Uterus (tissue), 4 donors: ENCODE results near the gene SMIM13. TPM values are rescaled to one million over a fixed set of nuclear protein-coding genes. Genes with fewer than 3 reads are reported as not detected.

Experiments used
- DNase-seq, 2 donors: peaks; one replicate each; pipeline ENCODE4 v3.0.0-alpha.2; 2019 to 2020
- H3K27ac ChIP-seq, 2 donors: fragments of 200-600 bp; sonication (generic); 1 replicate in 1 of 2; 2 replicates in 1 of 2; pipeline ENCODE4 v1.5.1; 2016 to 2018
- H3K27me3 ChIP-seq, 2 donors: fragments of 200-600 bp; sonication (generic); one replicate each; pipeline ENCODE4 v1.5.1; 2018 to 2019; ENCODE audit warnings: control low read depth in 1 of 2
- H3K36me3 ChIP-seq, 2 donors: fragments of 200-600 bp; sonication (generic); one replicate each; pipeline ENCODE4 v1.5.1; 2019; ENCODE audit warnings: control low read depth in 1 of 2
- H3K4me1 ChIP-seq, 2 donors: fragments of 200-600 bp; sonication (generic); one replicate each; pipeline ENCODE4 v1.5.1; 2018 to 2019; ENCODE audit warnings: control low read depth in 1 of 2
- H3K4me3 ChIP-seq, 2 donors: fragments of 200-600 bp; sonication (generic); 1 replicate in 1 of 2; 2 replicates in 1 of 2; pipeline ENCODE4 v1.5.1; 2018 to 2019; ENCODE audit warnings: mild to moderate bottlenecking in 1 of 2
- H3K9me3 ChIP-seq, 2 donors: fragments of 200-600 bp; sonication (generic); one replicate each; pipeline ENCODE4 v1.5.1; 2019; ENCODE audit warnings: control low read depth in 1 of 2
- POLR2A ChIP-seq, 2 donors: fragments of 450-650 bp; IDR thresholded peaks; one replicate each; pipeline ENCODE4 v1.6.1; 2016; ENCODE audit warnings: antibody characterized with exemption in 2 of 2, mild to moderate bottlenecking in 1 of 2, moderate library complexity in 1 of 2
- intact Hi-C: fragments of 100-400 bp; cut with DNase I; formaldehyde crosslinking; loops from one replicate; pipeline ENCODE4 v1.15.1; 2023; ENCODE audit warnings: low total_unique reads
- total RNA-seq, 4 donors: library from RNA; depleted of rRNA in 3 of 4; stranded (reverse); fragments of >200 nt in 3 of 4; gene quantifications; one replicate each; pipeline versions ENCODE4 v1.1.0 to v1.2.4, GENCODE V29; 2014 to 2023
- TF ChIP-seq, protein P1 (sequence below), 4 experiments: fragments of 200-600 bp in 2 of 4; fragments of 450-650 bp in 2 of 4; sonication (generic) in 2 of 4; IDR thresholded peaks; one replicate each; pipeline ENCODE4 v1.5.1; 2016 to 2019; ENCODE audit warnings: antibody characterized with exemption in 4 of 4, mild to moderate bottlenecking in 2 of 4, moderate library complexity in 1 of 4
- donor health status: DM: yes; HTN: yes; CAD: no.

Gene SMIM13
- total RNA-seq, 4 donors from 2014 or later: 4.4 to 25.2 (median 11.4) TPM

- TF ChIP-seq, protein P1, sequence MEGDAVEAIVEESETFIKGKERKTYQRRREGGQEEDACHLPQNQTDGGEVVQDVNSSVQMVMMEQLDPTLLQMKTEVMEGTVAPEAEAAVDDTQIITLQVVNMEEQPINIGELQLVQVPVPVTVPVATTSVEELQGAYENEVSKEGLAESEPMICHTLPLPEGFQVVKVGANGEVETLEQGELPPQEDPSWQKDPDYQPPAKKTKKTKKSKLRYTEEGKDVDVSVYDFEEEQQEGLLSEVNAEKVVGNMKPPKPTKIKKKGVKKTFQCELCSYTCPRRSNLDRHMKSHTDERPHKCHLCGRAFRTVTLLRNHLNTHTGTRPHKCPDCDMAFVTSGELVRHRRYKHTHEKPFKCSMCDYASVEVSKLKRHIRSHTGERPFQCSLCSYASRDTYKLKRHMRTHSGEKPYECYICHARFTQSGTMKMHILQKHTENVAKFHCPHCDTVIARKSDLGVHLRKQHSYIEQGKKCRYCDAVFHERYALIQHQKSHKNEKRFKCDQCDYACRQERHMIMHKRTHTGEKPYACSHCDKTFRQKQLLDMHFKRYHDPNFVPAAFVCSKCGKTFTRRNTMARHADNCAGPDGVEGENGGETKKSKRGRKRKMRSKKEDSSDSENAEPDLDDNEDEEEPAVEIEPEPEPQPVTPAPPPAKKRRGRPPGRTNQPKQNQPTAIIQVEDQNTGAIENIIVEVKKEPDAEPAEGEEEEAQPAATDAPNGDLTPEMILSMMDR (IDR thresholded peaks at IDR 0.05): no peak
- no peak for TF ChIP-seq POLR2A (IDR thresholded peaks at IDR 0.05)
- no peaks in the 10 kb centered on the region for H3K36me3 ChIP-seq
- H3K4me3 ChIP-seq: no peak overlapping the region
- H3K9me3 ChIP-seq: no peaks in the 10 kb centered on the region
- intact Hi-C loops: no loop called here
- H3K27ac ChIP-seq: no peak overlapping the region
- H3K27me3 ChIP-seq: no peaks in the 10 kb centered on the region
- no peaks in the 10 kb centered on the region for H3K4me1 ChIP-seq
- DNase-seq: no peak
These were observed 57.9 kb downstream of the SMIM13 start for GRCh38 chr6:11151488-11151887.

- intact Hi-C loops: no loop called here
- Histone ChIP-seq H3K9me3 (no peaks in the 10 kb centered on the region), H3K27me3 (no peaks in the 10 kb centered on the region), H3K4me1 (no peaks in the 10 kb centered on the region), H3K4me3 (no peak overlapping the region), H3K27ac (no peak overlapping the region), H3K36me3 (no peaks in the 10 kb centered on the region)
- TF ChIP-seq POLR2A (IDR thresholded peaks at IDR 0.05): no peak
- TF ChIP-seq, protein P1 (IDR thresholded peaks at IDR 0.05): no peak
- DNase-seq: no peak
These were observed 58.9 kb downstream of the SMIM13 start for GRCh38 chr6:11152581-11152980.

GRCh38 chr6:11153447-11153846 lies 59.8 kb downstream of the SMIM13 start:
- H3K36me3 ChIP-seq: no peaks in the 10 kb centered on the region
- H3K27ac ChIP-seq: no peak overlapping the region
- no peak overlapping the region for H3K4me3 ChIP-seq
- H3K4me1 ChIP-seq: no peaks in the 10 kb centered on the region
- intact Hi-C loops: no loop called here
- no peaks in the 10 kb centered on the region for H3K9me3 ChIP-seq
- TF ChIP-seq POLR2A (IDR thresholded peaks at IDR 0.05): no peak
- TF ChIP-seq, protein P1 (IDR thresholded peaks at IDR 0.05): no peak
- H3K27me3 ChIP-seq: no peaks in the 10 kb centered on the region
- DNase-seq: no peak

DNA sequence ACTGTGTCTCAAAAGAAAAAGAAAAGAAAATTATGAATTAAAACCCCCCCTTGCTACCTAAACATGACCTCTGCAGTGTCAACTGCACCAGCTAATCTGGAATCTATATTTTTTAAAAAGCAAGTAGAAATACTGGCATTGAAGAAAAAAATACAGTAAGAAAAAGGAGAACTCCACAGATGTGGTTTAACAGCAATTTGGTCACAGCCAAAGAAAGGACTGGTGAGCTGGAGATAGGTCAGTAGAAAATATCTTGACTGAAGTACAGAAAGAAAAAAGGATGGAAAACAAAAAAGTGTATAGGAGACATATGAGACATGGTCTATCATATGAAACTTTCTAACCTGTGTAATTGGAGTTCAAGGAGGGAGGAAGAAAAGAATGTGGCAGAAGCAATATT lies 62.0 kb downstream of the SMIM13 start:
- DNase-seq: no peak
- no peak for TF ChIP-seq POLR2A (IDR thresholded peaks at IDR 0.05)
- TF ChIP-seq, protein P1 (IDR thresholded peaks at IDR 0.05): no peak
- Histone ChIP-seq H3K27me3 (no peaks in the 10 kb centered on the region), H3K27ac (no peak overlapping the region), H3K9me3 (no peaks in the 10 kb centered on the region), H3K36me3 (no peaks in the 10 kb centered on the region), H3K4me3 (no peak overlapping the region), H3K4me1 (no peaks in the 10 kb centered on the region)
- intact Hi-C loops: no loop called here

GRCh38 chr6:11160199-11160598 lies 66.6 kb downstream of the SMIM13 start:
- DNase-seq: no peak
- intact Hi-C loops: no loop called here
- TF ChIP-seq, protein P1 (IDR thresholded peaks at IDR 0.05): no peak
- TF ChIP-seq POLR2A (IDR thresholded peaks at IDR 0.05): no peak
- H3K4me1 ChIP-seq: no peaks in the 10 kb centered on the region
- H3K27me3 ChIP-seq: no peaks in the 10 kb centered on the region
- no peaks in the 10 kb centered on the region for H3K9me3 ChIP-seq
- H3K4me3 ChIP-seq: no peak overlapping the region
- H3K36me3 ChIP-seq: no peaks in the 10 kb centered on the region
- no peak overlapping the region for H3K27ac ChIP-seq
